Astrocyte of the cerebellum (primary cell): Measurements from ENCODE around the gene PBX3.

Experiments
- DNase-seq: peaks from one replicate; pipeline ENCODE4 v3.0.0-alpha.2; 2011; ENCODE audit warnings: low read depth
- H3K4me3 ChIP-seq: 2 replicates; pipeline ENCODE4 v1.5.1; 2011; ENCODE audit warnings: mild to moderate bottlenecking, low read depth, low read length, moderate library complexity
- in situ Hi-C: cut with HindIII; loops from 2 replicates; pipeline ENCODE4 v1.10.0; 2017; ENCODE audit warnings: low sequenced_read_pairs
- TF ChIP-seq, protein P1 (sequence below): IDR thresholded peaks from 2 replicates; pipeline ENCODE4 v1.5.1; 2012; ENCODE audit warnings: low read length, low read depth, moderate library complexity, mild to moderate bottlenecking; ENCODE audit errors: missing control alignments

PBX3 gene

DNA sequence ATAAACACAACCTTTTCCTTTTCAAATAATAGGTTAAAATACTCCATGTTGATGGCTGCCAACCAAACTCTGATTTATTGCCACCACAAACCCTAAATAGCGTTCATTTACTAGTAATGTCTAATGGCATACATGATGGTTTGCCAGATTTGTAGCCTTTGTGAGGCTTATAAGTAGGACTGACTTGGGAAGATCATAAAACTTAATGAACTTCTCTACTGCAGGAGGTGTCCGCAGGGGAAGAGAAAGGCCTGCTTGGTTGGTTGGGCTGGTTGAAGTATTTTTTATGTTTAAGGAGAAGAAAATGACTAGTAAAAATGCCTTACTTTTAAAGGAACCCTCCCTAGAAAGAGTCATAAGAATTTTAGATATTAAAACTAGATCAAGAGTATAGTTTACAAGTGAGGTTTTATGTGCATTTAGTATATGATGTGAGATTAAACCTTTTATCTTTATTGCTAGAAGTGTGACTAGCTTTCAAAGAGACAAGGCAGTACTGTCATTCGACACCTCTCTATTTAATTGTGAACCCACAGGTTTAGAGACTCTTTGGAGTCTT is 5.0 kb downstream of the PBX3 start:
- TF ChIP-seq, protein P1, sequence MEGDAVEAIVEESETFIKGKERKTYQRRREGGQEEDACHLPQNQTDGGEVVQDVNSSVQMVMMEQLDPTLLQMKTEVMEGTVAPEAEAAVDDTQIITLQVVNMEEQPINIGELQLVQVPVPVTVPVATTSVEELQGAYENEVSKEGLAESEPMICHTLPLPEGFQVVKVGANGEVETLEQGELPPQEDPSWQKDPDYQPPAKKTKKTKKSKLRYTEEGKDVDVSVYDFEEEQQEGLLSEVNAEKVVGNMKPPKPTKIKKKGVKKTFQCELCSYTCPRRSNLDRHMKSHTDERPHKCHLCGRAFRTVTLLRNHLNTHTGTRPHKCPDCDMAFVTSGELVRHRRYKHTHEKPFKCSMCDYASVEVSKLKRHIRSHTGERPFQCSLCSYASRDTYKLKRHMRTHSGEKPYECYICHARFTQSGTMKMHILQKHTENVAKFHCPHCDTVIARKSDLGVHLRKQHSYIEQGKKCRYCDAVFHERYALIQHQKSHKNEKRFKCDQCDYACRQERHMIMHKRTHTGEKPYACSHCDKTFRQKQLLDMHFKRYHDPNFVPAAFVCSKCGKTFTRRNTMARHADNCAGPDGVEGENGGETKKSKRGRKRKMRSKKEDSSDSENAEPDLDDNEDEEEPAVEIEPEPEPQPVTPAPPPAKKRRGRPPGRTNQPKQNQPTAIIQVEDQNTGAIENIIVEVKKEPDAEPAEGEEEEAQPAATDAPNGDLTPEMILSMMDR = no peak
- in situ Hi-C loops = no loop called here
- DNase-seq = no peak
- H3K4me3 ChIP-seq = no peak overlapping the region

DNA sequence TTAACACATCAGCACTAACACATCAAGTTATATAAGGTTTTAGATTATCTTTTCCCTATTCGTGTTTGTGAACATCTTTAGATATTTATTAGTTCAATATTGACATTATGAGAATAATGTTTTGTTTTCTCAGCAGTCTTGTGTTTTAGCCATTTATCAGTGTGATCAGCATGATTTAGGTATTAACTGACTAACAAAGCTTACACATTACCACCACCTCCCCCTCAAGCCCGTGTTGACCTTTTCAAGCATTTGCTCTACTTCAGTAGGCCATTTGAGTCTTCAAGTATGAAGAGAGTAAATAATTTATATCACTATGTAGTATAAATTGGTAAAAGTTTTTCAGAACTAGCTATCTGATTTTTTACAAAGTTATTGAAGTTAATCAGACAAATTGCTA is 6.9 kb downstream of the PBX3 start:
- TF ChIP-seq, protein P1 = no peak
- in situ Hi-C loops = no loop called here
- no peak overlapping the region for H3K4me3 ChIP-seq
- no peak for DNase-seq

DNA sequence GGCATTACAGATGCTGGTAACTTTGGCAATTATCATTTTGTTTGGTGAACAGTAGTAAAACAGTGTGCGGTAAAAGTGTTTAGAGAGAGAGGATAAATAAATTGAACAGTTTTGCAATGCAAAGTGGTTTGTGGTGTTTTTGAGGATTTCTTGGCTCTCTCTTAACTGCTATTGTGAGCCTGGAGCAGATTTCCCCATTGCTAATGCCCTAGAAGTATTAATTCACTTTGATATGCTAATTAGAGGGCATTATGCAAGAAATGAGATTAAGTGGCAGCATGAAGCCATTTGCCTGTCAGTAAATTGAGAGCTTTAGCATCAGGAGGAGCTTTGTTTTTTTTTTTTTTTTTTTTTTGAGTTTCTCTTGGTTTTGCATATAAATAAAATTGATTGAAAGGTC is 8.2 kb downstream of the PBX3 start:
- TF ChIP-seq, protein P1 = no peak
- H3K4me3 ChIP-seq = no peak overlapping the region
- in situ Hi-C loops = no loop called here
- peak; percentile 35 for DNase-seq

DNA sequence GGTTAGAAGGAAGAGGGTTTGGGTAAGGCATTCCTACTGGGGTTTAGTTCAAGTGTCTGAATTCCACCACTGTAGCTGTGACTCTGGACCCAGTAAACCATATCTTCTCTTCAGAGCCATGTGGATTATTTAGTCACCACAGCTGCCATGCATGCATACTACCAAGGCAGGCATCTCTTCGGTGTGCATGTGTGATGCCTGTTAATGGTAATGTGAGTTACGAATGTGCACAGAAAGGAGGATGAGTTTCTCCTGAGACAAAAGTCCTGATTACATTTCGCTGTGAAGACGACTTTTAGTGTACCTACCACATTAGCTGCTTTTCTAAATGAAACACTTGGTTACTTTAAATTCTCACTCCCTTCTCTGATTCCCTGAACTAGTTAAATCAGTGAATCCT is 9.3 kb downstream of the PBX3 start:
- TF ChIP-seq, protein P1 = no peak
- DNase-seq = no peak
- H3K4me3 ChIP-seq = no peak overlapping the region
- in situ Hi-C loops = no loop called here

DNA sequence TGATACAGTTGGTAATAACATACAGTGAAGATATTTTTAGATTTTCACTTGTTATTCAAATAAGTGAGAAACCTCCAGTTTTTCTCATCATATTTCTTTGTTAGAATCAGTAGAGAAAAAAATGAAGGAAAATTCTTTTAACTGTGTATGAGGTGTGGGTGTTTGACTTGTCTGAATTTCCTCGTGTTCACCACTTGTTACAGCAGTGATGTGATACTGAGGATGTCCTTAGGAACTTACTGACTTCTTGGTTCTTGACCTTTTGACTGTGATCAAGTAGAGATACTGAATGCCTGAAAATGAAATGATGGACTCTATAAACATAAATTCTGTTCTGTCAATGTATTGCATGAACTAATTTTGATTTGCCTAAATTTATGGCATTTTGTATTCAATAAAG is 10.7 kb downstream of the PBX3 start:
- TF ChIP-seq, protein P1 = no peak
- in situ Hi-C loops = no loop called here
- H3K4me3 ChIP-seq = no peak overlapping the region
- no peak for DNase-seq

DNA sequence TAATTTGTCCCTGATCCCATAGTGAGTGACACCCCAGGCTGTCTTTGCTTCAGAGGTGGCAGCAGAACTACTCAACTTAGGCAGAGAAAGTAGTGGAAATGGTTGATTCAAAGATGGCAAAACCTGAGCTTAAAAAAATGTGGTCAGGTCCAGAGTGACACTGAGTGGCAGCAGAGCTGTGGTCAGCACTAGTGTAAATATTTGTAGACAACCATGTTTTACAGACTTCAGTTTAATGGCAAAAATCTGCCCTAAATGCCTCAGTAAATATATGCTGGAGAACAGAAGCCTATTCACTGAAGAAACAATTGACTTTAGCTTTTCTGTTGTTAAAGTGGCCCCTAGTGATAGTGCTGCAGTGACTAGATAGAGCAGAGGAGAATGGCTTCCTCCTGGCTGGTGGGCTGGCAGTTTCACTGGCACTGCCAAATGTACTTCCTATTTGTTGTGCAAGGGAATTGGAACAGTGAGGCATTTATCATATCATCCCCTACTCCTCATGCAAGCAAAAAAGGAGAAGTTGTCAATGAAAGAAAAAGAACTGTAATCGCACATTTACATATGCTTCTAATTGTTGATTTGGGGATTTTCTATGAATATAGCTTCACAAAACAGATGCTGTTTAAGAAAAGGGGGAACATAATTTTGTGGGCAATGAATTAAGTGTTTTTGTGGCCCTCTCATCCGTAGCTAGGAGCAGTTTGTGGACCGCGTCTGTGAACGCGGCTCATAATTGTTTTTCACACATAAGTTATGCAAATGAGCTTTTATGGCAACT is 12.0 kb downstream of the PBX3 start:
- no peak for DNase-seq
- peak overlapping the region; percentile 17 for H3K4me3 ChIP-seq
- in situ Hi-C loops = no loop called here
- TF ChIP-seq, protein P1 = no peak
